GM12875 (cell line): ENCODE data around the gene LACTBL1.

Experiments
- H3K4me3 ChIP-seq: one replicate; pipeline ENCODE4 v1.5.1; 2011; ENCODE audit warnings: low read depth, low read length, control low read depth
- TF ChIP-seq, protein P1 (sequence below): IDR thresholded peaks from 2 replicates; pipeline ENCODE4 v1.5.1; 2011; ENCODE audit warnings: low read depth, mild to moderate bottlenecking, control low read depth, inconsistent platforms, low read length, moderate library complexity, borderline replicate concordance; ENCODE audit not compliant: insufficient read depth

Gene LACTBL1

DNA sequence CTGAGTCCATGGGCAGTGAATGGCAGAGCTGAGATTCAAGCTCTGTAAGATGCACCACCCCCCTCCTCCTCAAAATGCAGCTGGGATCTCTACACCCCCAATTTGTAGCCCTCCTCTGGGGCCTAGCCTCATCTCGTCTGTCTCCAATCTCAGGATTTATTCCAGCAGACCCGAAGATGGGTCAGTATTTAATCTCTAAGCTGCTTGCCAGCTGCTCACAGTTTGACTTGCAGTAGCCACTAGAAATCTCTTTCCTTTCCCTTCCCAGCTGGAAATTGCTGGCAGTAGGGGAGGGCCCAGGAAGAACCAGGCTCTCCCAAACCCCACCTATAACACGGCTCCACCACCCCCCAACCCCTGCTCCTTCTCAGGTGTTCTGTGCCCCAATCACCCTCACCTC lies 1.5 kb downstream of the LACTBL1 start:
- TF ChIP-seq, protein P1, sequence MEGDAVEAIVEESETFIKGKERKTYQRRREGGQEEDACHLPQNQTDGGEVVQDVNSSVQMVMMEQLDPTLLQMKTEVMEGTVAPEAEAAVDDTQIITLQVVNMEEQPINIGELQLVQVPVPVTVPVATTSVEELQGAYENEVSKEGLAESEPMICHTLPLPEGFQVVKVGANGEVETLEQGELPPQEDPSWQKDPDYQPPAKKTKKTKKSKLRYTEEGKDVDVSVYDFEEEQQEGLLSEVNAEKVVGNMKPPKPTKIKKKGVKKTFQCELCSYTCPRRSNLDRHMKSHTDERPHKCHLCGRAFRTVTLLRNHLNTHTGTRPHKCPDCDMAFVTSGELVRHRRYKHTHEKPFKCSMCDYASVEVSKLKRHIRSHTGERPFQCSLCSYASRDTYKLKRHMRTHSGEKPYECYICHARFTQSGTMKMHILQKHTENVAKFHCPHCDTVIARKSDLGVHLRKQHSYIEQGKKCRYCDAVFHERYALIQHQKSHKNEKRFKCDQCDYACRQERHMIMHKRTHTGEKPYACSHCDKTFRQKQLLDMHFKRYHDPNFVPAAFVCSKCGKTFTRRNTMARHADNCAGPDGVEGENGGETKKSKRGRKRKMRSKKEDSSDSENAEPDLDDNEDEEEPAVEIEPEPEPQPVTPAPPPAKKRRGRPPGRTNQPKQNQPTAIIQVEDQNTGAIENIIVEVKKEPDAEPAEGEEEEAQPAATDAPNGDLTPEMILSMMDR, result no peak

DNA sequence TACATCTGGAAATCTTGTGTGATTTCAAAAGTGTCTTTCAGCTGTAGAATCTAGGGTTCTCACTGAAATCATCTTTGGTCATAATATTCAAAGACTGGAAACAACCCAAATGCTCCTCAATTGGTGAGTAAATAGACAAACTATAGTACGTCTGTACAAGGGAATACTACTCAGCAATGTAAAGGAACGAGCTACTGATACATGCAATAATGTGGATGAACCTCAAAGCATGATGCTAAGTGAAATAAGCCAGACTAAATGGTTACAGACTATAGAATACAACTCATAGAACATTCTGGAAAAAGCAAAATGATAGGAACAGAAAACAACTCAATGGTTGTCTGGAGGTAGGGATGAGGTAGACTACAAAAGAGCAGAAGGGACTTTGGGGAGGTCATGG lies 2.6 kb downstream of the LACTBL1 start:
- TF ChIP-seq, protein P1, result no peak
- H3K4me3 ChIP-seq, result no peak overlapping the region

More for the DNA sequence above, 1.5 kb downstream of the LACTBL1 start:
- H3K4me3 ChIP-seq, result no peak overlapping the region

DNA sequence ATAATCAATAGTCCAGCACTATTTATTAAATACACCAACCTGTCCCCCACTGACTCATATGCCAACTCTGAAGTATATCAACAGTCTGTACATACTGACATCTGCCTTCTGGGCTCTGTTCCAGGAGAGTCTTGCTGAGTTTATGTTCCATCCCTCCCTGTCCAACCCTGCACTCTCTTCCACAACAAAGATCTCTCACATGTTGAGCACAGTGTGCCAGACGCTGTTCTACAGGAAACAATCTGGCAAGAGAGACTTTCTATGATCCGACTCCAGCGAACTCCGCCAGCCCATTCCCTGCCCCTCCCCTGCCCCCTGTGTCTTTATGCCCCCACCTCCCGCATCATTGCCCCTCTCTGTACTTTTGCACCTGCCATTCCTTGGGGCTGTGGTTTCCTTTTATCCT lies 3.4 kb downstream of the LACTBL1 start:
- TF ChIP-seq, protein P1, result no peak
- H3K4me3 ChIP-seq, result no peak overlapping the region

DNA sequence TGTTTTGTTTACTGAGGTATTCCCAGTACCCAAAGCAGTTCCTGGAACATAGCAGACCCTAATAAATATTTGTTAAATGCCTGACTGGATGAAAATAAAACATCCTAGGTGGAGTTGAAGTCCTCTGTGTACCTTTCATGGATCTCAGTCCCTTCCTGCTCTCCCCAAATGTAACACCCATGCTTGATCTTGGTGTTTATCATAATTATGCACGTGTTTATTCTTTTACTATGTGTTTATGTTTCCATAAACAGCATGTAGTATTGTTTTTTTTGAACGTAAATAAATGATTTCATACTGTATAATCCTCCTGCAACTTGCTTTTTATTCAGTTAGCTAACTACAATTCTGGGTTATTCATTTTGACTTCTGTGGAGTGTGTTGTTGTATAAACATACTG lies 4.8 kb downstream of the LACTBL1 start:
- TF ChIP-seq, protein P1, result no peak
- H3K4me3 ChIP-seq, result no peak overlapping the region

DNA sequence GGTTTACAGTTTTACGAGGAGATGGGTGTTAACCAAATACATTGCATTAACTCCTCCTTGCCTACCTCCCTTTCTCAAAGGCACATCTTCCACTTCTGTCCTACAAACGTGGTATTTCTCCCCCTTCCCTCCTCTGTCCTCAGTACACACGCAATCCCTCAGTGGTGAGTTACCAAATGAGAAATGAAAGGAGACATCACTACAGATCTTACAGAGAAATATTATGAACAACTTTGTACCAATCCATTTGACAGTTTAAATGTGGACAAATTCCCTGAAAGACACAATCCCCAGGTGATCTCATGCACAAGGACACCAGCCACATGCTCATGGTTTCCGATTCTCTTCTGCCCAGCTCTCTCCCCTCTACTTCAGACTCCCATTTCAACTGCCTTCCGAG lies 6.4 kb downstream of the LACTBL1 start:
- TF ChIP-seq, protein P1, result no peak
- H3K4me3 ChIP-seq, result no peak overlapping the region

DNA sequence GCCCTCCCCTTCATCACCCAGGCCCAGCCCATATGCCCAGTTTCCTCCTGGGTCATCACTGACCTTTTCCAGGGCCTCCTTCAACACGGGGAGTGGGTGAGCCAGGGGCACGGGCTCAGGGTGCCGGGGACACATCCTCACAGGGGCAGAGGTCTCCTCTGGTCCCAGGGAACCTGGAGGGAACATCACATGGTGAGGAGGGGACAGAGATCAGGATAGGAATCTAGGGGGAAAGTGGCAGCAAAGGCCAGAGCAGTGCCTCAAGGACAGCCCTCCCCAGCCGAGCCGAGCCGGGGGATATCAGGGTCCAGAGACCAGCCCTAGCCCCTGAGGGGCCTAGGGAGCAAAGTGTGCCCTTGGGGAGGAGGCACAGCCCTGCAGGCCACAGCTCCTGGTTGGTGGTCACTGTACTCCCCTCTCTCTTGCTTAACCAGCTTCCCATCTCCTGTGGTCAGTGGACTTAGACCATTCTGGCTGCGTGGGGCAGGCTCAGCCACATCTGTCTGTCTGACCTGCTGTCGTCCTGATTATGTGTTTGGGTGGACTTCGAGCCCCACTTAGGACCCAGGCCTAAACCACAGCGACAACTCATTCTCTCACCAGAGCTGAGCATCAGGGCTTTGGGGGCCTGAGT lies 9.5 kb downstream of the LACTBL1 start:
- TF ChIP-seq, protein P1, result no peak
- no peak overlapping the region for H3K4me3 ChIP-seq

DNA sequence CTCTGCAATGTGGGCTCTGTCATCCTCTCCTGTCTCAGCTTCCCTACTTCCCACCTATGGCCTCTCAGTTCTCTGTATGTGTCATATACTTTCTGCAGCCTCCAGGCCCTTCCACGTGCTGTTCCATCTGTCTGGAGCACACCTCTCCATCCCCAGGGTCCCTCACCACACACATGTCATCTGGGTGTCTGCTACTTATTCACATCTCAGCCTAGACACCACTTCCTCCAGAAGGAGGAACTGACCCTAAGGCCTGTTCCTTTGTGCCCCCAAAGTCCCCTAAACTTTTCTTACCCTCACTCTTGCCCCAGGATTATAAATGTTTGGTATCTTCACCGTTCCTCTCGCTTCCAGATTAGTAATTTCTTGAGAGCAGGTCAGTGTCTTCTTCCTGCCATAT lies 10.1 kb downstream of the LACTBL1 start:
- H3K4me3 ChIP-seq, result no peak overlapping the region
- TF ChIP-seq, protein P1, result no peak
